Keratinocyte (primary cell): ENCODE measurements around the gene FKBP11. TPM values are rescaled to one million over a fixed set of nuclear protein-coding genes. Genes with fewer than 3 reads are reported as not detected.

Experiments used
- DNase-seq: peaks from one replicate; pipeline ENCODE4 v3.0.0-alpha.2; 2011; ENCODE audit warnings: low read depth, missing footprints, low spot score
- FAIRE-seq: peaks from 2 replicates; lab custom pipeline; 2011; peaks lifted over from hg19 to GRCh38; lab: Jason Lieb, UNC
- H2AFZ ChIP-seq: 2 replicates; pipeline ENCODE4 v1.6.0; 2012; ENCODE audit warnings: low read length, control low read depth, inconsistent platforms; ENCODE audit not compliant: control insufficient read depth
- H3K27ac ChIP-seq: 2 replicates; pipeline ENCODE4 v1.5.1; 2011; ENCODE audit warnings: low read length; ENCODE audit not compliant: control insufficient read depth, insufficient read depth
- H3K27me3 ChIP-seq: 3 replicates; pipeline ENCODE4 v1.6.0; 2011; ENCODE audit warnings: low read length; ENCODE audit not compliant: control insufficient read depth, insufficient read depth; ENCODE audit errors: extremely low read depth
- H3K36me3 ChIP-seq, 2 experiments: 2 replicates in 1 of 2; 3 replicates in 1 of 2; pipeline ENCODE4 v1.5.1; 2011; ENCODE audit warnings: low read length in 2 of 2, mild to moderate bottlenecking in 1 of 2; ENCODE audit not compliant: control insufficient read depth in 2 of 2, insufficient read depth in 2 of 2; ENCODE audit errors: extremely low read depth in 1 of 2
- H3K4me1 ChIP-seq: 3 replicates; pipeline ENCODE4 v1.5.1; 2011; ENCODE audit warnings: low read length; ENCODE audit not compliant: control insufficient read depth, insufficient read depth; ENCODE audit errors: extremely low read depth
- H3K4me2 ChIP-seq: 3 replicates; pipeline ENCODE4 v1.6.0; 2011; ENCODE audit warnings: low read depth, low read length; ENCODE audit not compliant: control insufficient read depth, insufficient read depth; ENCODE audit errors: extremely low read depth
- H3K4me3 ChIP-seq, 3 experiments: fragments of 200-600 bp in 1 of 3; sonication (generic) in 1 of 3; 2 replicates in 2 of 3; 3 replicates in 1 of 3; pipeline ENCODE4 v1.5.1; 2011 to 2016; ENCODE audit warnings: low read length in 3 of 3, mild to moderate bottlenecking in 3 of 3, control low read depth in 2 of 3, inconsistent platforms in 1 of 3, low read depth in 1 of 3, mixed read lengths in 1 of 3, mixed run types in 1 of 3, moderate library complexity in 1 of 3; ENCODE audit not compliant: control insufficient read depth in 2 of 3, insufficient read depth in 2 of 3; ENCODE audit errors: extremely low read depth in 1 of 3
- H3K79me2 ChIP-seq: 2 replicates; pipeline ENCODE4 v1.6.0; 2012; ENCODE audit warnings: low read length; ENCODE audit not compliant: control insufficient read depth, insufficient read depth
- H3K9ac ChIP-seq: 3 replicates; pipeline ENCODE4 v1.6.0; 2011; ENCODE audit warnings: low read length; ENCODE audit not compliant: control insufficient read depth, insufficient read depth; ENCODE audit errors: extremely low read depth
- H3K9me1 ChIP-seq: 3 replicates; pipeline ENCODE4 v1.6.0; 2011; ENCODE audit warnings: low read length; ENCODE audit not compliant: control insufficient read depth, insufficient read depth; ENCODE audit errors: extremely low read depth
- H3K9me3 ChIP-seq: 2 replicates; pipeline ENCODE4 v1.5.1; 2012; ENCODE audit warnings: low read depth, low read length; ENCODE audit not compliant: control insufficient read depth
- H4K20me1 ChIP-seq: 3 replicates; pipeline ENCODE4 v1.6.0; 2011; ENCODE audit warnings: low read length; ENCODE audit not compliant: control insufficient read depth, insufficient read depth; ENCODE audit errors: extremely low read depth
- EZH2 ChIP-seq: IDR thresholded peaks from one replicate; pipeline ENCODE4 v1.6.1; 2012; ENCODE audit warnings: inconsistent platforms, mild to moderate bottlenecking, low read length, moderate library complexity
- dilution Hi-C: fragments of 300-500 bp; cut with MboI; formaldehyde crosslinking; loops from one replicate; pipeline ENCODE4 v1.7.0; 2020; ENCODE audit warnings: low sequenced_read_pairs; ENCODE audit not compliant: extremely low pct_ligation_motif_present
- polyA plus RNA-seq, 5 experiments: library from polyadenylated mRNA; depleted of rRNA in 3 of 5; stranded (reverse) in 3 of 5; stranded (forward) in 1 of 5; unstranded in 1 of 5; fragments of >200 nt; gene quantifications; 1 replicate in 1 of 5; 2 replicates in 3 of 5; 3 replicates in 1 of 5; pipeline versions ENCODE4 v1.2.1 to v1.2.3, GENCODE V29; 2011 to 2012; ENCODE audit warnings: missing spikeins in 2 of 5, low read depth in 1 of 5, low replicate concordance in 1 of 5
- TF ChIP-seq, protein P1 (sequence below), 3 experiments: IDR thresholded peaks in 1 of 3; conservative IDR thresholded peaks in 1 of 3; optimal IDR thresholded peaks in 1 of 3; 2 replicates in 2 of 3; 3 replicates in 1 of 3; pipeline versions ENCODE3 to v1.5.1; 2011; ENCODE audit warnings: low read length in 3 of 3, mild to moderate bottlenecking in 3 of 3, moderate library complexity in 2 of 3, control low read depth in 1 of 3, inconsistent platforms in 1 of 3; ENCODE audit not compliant: insufficient read depth in 2 of 3; ENCODE audit errors: extremely low read depth in 1 of 3

The FKBP11 gene
- polyA plus RNA-seq, 1 donor (not counting 4 experiments of a cell fraction or from before 2014, with no cell fraction given): 18.4 TPM

DNA sequence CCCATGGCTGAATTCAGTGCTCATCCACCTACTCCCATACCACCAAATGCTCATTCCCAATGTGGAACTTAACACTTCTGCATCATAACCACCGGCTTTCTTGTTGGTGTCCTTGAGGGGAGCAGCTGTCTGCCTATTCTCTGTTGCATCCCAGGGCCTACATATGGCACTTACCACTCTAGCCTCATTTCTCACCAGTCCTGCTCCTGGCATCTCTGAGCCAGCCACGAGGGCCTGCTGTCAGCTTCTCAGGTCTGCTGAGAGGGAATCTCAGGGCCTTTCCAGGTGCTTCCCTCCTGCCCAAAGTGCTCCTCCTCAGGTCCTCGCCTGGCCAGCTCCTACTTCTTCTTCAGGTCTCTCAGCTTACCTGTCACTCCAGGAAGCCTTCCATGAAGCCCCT, 35.6 kb downstream of the FKBP11 start:
- H3K9me1 ChIP-seq: no peaks in the 10 kb centered on the region
- no peak for TF ChIP-seq EZH2
- TF ChIP-seq, protein P1, sequence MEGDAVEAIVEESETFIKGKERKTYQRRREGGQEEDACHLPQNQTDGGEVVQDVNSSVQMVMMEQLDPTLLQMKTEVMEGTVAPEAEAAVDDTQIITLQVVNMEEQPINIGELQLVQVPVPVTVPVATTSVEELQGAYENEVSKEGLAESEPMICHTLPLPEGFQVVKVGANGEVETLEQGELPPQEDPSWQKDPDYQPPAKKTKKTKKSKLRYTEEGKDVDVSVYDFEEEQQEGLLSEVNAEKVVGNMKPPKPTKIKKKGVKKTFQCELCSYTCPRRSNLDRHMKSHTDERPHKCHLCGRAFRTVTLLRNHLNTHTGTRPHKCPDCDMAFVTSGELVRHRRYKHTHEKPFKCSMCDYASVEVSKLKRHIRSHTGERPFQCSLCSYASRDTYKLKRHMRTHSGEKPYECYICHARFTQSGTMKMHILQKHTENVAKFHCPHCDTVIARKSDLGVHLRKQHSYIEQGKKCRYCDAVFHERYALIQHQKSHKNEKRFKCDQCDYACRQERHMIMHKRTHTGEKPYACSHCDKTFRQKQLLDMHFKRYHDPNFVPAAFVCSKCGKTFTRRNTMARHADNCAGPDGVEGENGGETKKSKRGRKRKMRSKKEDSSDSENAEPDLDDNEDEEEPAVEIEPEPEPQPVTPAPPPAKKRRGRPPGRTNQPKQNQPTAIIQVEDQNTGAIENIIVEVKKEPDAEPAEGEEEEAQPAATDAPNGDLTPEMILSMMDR (optimal IDR thresholded peaks at IDR 0.05 in 1 of 3, IDR thresholded peaks at IDR 0.05 in 1 of 3, conservative IDR thresholded peaks at IDR 0.05 in 1 of 3; ENCODE audit: extremely low read depth in 1 of 3, insufficient read depth in 2 of 3, low read length in 3 of 3): no peak
- peaks cover 4% of the 10 kb centered on the region for H3K4me1 ChIP-seq
- dilution Hi-C loops: no loop called here
- H3K4me2 ChIP-seq: no peak overlapping the region
- H3K9ac ChIP-seq: no peak overlapping the region
- H3K27me3 ChIP-seq: peaks cover 7% of the 10 kb centered on the region
- FAIRE-seq (no peak), DNase-seq (no peak)
- no peak overlapping the region for H3K4me3 ChIP-seq
- no peaks in the 10 kb centered on the region for H3K79me2 ChIP-seq
- no peak overlapping the region for H3K27ac ChIP-seq
- H3K36me3 ChIP-seq: no peaks in the 10 kb centered on the region
- no peak overlapping the region for H2AFZ ChIP-seq
- no peaks in the 10 kb centered on the region for H4K20me1 ChIP-seq
- no peaks in the 10 kb centered on the region for H3K9me3 ChIP-seq

DNA sequence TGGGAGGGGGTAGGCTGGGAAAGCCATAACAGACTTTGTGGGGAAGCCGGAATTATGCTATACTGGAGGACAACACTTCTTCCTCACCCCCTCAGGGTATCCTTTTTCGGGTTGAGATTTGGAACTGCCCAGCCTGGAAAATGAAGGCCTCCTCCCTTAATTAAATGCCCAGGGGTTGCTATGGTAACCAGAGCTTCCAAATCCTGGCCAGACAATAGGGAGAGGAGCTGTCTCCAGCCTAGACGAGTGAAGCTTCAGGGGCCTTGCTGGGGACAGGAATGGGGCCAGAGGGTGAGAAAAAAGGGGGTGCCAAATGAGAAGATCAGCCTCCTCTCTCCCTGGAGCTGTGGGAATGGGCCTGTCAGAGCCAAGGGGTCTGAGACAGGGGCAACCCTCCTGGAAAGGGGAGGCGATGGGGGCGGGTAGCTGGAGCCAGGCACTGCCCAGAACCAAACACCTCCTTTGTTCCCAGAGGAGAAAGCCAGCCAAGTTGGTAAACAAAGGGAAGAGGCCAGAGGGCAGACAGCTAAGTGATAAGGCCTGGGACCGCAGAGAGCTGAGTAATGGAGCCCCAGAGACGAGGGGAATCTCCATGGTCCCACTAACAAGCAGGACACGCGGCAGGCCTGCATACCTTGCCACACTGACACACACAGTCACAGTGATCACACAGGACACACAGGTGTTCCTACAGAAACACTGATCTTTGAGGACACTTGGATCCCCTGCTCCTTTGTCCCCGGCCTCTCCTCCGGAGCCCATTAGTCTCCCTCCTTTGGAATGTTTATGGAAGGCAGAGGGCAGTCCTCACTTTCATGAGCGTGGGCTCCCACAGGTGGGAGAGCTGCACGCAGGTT, 41.8 kb downstream of the FKBP11 start:
- Histone ChIP-seq H3K36me3 (no peaks in the 10 kb centered on the region), H3K9me3 (no peaks in the 10 kb centered on the region), H3K9ac (no peak overlapping the region), H3K27me3 (peaks cover 29% of the 10 kb centered on the region), H3K4me2 (no peak overlapping the region), H3K27ac (no peak overlapping the region), H3K79me2 (no peaks in the 10 kb centered on the region), H3K9me1 (no peaks in the 10 kb centered on the region), H3K4me3 (no peak overlapping the region), H2AFZ (no peak overlapping the region), H3K4me1 (peaks cover 4% of the 10 kb centered on the region), H4K20me1 (no peaks in the 10 kb centered on the region)
- dilution Hi-C loops: no loop called here
- DNase-seq (no peak), FAIRE-seq (no peak)
- no peak for TF ChIP-seq EZH2
- TF ChIP-seq, protein P1 (optimal IDR thresholded peaks at IDR 0.05 in 1 of 3, IDR thresholded peaks at IDR 0.05 in 1 of 3, conservative IDR thresholded peaks at IDR 0.05 in 1 of 3; ENCODE audit: extremely low read depth in 1 of 3, insufficient read depth in 2 of 3, low read length in 3 of 3): no peak
